SK-N-MC (cell line): ENCODE measurements around the gene CLEC16A.

Experiments
- DNase-seq: peaks from one replicate; pipeline ENCODE4 v3.0.0-alpha.2; 2011; ENCODE audit warnings: low read depth, low spot score
- H3K27ac ChIP-seq: fragments of 200-600 bp; sonication (generic); 2 replicates; pipeline ENCODE4 v1.5.1; 2016; ENCODE audit warnings: mixed run types
- H3K36me3 ChIP-seq: fragments of 200-600 bp; sonication (generic); 2 replicates; pipeline ENCODE4 v1.6.1; 2017; ENCODE audit warnings: antibody characterized with exemption, low read length, mixed read lengths; ENCODE audit not compliant: insufficient read depth
- H3K4me3 ChIP-seq: fragments of 200-600 bp; sonication (generic); 2 replicates; pipeline ENCODE4 v1.5.1; 2016
- H3K9ac ChIP-seq: fragments of 200-600 bp; sonication (generic); 2 replicates; pipeline ENCODE4 v1.8.0; 2017; ENCODE audit warnings: mixed run types, mixed read lengths; ENCODE audit not compliant: insufficient read length
- H3K9me3 ChIP-seq: fragments of 200-600 bp; sonication (generic); 2 replicates; pipeline ENCODE4 v1.6.1; 2017; ENCODE audit warnings: low read depth, mild to moderate bottlenecking, antibody characterized with exemption, low read length, moderate library complexity, mixed read lengths
- EZH2 ChIP-seq: fragments of 200-600 bp; sonication (generic); IDR thresholded peaks from one replicate; pipeline ENCODE4 v1.6.1; 2017; ENCODE audit warnings: antibody characterized with exemption
- FOXP2 ChIP-seq: optimal IDR thresholded peaks from 2 replicates; pipeline ENCODE3; 2011; ENCODE audit warnings: mild to moderate bottlenecking, moderate library complexity; ENCODE audit not compliant: insufficient read depth; ENCODE audit errors: extremely low read length, control extremely low read depth
- POLR2AphosphoS5 ChIP-seq: IDR thresholded peaks from 2 replicates; pipeline ENCODE4 v1.6.1; 2012; ENCODE audit warnings: mild to moderate bottlenecking, low read depth, low read length, borderline replicate concordance

CLEC16A gene

DNA sequence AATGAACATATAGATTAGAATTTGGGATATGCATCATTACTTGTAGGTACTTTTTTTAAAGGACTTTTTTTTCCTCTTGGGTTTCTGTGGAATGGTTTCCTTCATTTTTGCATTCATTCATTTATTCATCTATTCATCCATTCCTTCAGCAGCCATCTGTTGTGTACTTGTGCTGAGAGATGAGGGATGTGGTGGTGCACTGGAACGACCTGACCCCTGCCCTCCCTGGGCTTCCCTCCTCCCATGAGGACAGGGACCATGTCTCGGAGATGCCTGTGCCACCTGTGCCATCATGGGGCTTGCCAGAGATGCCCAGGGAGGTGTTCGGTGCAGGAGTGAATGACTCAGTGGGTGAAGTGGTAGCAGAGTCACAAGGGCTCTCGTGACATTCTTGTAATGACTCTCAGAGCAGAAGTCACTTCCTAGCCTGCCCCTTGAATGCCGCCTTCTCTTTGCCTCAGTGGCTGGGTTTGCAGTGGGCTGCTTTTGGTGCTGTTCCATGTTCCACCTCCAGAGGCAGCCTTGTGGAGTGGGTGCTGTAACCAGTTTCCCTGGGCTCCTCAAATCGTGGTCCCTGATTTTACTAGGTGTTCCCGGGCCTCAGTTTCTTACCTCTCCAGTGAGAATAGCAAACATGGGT, 43.9 kb downstream of the CLEC16A start:
- H3K27ac ChIP-seq, result no peak overlapping the region
- no peaks in the 10 kb centered on the region for H3K9me3 ChIP-seq
- DNase-seq, result no peak
- H3K9ac ChIP-seq, result no peak overlapping the region
- TF ChIP-seq POLR2AphosphoS5 (no peak), FOXP2 (no peak), EZH2 (no peak)
- no peaks in the 10 kb centered on the region for H3K36me3 ChIP-seq
- H3K4me3 ChIP-seq, result no peak overlapping the region

DNA sequence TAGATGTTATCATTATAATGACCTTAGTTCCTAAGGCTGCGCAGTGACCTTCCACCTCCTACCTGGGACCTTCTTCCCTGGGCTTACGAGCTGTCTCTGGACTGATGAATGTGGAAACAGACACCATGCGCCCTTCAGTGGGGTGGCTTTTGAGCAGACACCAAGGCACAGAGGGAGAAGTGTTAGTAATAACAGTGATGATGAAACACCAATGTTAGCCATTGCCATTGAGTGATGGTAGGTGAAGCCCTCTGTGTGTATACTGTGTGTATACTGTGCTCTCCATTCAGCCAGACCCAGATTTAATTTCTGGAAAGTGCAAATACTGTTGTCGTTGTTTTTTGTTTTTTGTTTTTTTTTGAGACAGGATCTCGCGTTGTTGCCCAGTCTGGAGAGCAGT, 44.5 kb downstream of the CLEC16A start:
- no peak for TF ChIP-seq FOXP2
- TF ChIP-seq POLR2AphosphoS5, result no peak
- TF ChIP-seq EZH2, result no peak
- DNase-seq, result no peak
- H3K27ac ChIP-seq, result no peak overlapping the region
- no peak overlapping the region for H3K4me3 ChIP-seq
- H3K36me3 ChIP-seq, result no peaks in the 10 kb centered on the region
- H3K9ac ChIP-seq, result no peak overlapping the region
- no peaks in the 10 kb centered on the region for H3K9me3 ChIP-seq

DNA sequence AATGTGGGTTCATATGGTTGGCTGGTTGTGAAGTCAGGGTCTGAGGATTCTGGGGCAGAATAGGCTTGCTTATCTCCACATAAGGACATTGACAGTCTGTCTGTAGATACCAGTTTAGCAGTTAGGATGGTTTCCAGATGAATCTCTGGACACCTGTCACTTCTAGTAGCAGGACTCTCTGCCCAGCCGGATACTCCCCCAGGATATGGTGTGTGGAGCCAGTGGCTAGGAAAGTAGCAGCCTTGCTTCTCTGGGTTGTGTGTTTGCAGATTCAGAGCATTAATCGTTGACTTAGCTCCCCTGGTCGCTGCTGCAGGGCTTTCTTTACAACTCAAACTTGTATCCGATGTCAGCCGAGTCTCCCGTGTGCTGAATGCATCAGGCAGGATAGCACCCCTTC, 45.2 kb downstream of the CLEC16A start:
- no peaks in the 10 kb centered on the region for H3K36me3 ChIP-seq
- no peak overlapping the region for H3K4me3 ChIP-seq
- TF ChIP-seq POLR2AphosphoS5 (no peak), FOXP2 (no peak), EZH2 (no peak)
- no peak overlapping the region for H3K27ac ChIP-seq
- no peak for DNase-seq
- no peak overlapping the region for H3K9ac ChIP-seq
- no peaks in the 10 kb centered on the region for H3K9me3 ChIP-seq

DNA sequence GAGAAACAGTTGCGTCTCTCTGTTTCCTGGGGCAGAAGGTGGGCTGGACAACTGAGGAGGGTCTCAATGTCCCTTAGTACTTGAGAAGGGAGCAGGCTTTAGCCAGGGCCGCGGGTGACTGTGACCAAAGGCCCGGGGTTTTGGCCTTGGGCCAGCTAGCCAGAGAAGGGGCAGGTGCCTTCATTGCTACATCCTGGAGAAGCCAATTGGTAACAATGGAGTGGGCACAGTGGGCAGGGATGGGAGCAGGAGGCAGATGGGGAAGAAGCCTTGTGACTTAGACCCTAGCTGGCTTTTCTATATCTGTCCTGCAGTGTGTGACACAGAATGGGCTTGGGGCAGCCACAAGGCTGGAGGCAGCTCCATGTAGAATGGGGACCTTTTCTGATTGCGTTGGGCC, 46.0 kb downstream of the CLEC16A start:
- H3K9ac ChIP-seq, result no peak overlapping the region
- no peak for DNase-seq
- H3K27ac ChIP-seq, result no peak overlapping the region
- no peaks in the 10 kb centered on the region for H3K36me3 ChIP-seq
- TF ChIP-seq POLR2AphosphoS5, result no peak
- TF ChIP-seq FOXP2, result no peak
- no peak for TF ChIP-seq EZH2
- H3K9me3 ChIP-seq, result no peaks in the 10 kb centered on the region
- H3K4me3 ChIP-seq, result no peak overlapping the region

DNA sequence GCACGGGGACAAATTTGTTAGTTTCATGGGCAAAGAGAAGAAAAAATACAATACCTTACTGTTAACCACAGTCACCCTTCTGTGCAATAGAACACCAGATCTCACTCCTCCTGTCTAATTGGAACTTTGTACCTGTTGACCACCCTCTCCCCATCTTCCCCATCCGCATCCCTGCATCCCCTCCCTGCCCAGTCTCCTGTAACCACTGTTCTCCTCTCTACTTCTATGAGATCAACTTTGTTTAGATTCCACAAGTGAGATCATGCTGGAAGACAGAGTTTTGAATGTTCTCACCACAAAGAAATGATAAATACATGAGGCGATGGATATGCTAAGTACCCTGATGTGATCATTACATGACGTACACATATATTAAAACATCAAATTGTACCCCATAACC, 47.7 kb downstream of the CLEC16A start:
- no peak overlapping the region for H3K4me3 ChIP-seq
- no peak overlapping the region for H3K9ac ChIP-seq
- no peaks in the 10 kb centered on the region for H3K36me3 ChIP-seq
- no peak for DNase-seq
- TF ChIP-seq FOXP2 (no peak), POLR2AphosphoS5 (no peak), EZH2 (no peak)
- no peaks in the 10 kb centered on the region for H3K9me3 ChIP-seq
- no peak overlapping the region for H3K27ac ChIP-seq

DNA sequence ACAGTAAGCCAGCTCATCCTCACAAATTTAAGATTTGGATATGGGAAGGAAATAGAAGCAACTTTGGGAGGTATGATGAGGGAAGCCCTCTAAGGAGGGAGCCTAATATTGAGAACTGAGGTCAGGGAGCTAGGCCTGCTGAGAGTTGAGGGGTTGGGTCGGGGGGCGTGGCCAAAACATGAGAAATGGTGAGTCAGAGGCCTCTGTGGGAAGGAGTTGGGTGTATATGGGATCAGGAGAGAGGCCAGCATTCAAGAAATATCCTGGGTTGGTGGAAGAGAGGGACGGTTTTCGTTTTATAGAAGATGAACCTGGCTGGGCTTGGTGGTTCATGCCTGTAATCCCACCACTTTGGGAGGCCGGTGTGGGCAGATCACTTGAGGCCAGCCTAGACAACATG, 48.4 kb downstream of the CLEC16A start:
- no peak for DNase-seq
- Histone ChIP-seq H3K9me3 (no peaks in the 10 kb centered on the region), H3K9ac (no peak overlapping the region), H3K27ac (no peak overlapping the region), H3K36me3 (no peaks in the 10 kb centered on the region), H3K4me3 (no peak overlapping the region)
- no peak for TF ChIP-seq EZH2
- no peak for TF ChIP-seq POLR2AphosphoS5
- TF ChIP-seq FOXP2, result no peak

DNA sequence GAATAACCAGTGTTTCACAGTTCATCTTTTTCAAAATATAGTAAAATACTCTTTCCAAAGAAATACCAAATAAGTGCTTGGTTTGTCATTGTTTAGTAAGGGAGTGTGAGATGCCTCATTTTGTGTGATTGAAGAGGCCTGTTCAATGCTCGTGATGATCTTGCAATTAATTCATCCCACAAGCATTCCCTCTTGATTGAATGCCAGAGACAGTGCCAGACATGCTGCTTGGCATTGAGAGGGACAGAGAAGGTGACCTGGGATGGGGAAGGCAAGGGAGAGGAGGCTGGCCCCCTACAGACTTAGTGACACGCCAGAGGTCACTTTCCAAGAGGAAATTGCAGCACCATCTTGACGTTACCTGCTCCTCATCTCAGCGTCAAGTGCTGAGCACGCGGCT, 49.3 kb downstream of the CLEC16A start:
- no peak for DNase-seq
- Histone ChIP-seq H3K4me3 (no peak overlapping the region), H3K27ac (no peak overlapping the region), H3K36me3 (no peaks in the 10 kb centered on the region), H3K9ac (no peak overlapping the region), H3K9me3 (no peaks in the 10 kb centered on the region)
- TF ChIP-seq POLR2AphosphoS5, result no peak
- no peak for TF ChIP-seq FOXP2
- TF ChIP-seq EZH2, result no peak

DNA sequence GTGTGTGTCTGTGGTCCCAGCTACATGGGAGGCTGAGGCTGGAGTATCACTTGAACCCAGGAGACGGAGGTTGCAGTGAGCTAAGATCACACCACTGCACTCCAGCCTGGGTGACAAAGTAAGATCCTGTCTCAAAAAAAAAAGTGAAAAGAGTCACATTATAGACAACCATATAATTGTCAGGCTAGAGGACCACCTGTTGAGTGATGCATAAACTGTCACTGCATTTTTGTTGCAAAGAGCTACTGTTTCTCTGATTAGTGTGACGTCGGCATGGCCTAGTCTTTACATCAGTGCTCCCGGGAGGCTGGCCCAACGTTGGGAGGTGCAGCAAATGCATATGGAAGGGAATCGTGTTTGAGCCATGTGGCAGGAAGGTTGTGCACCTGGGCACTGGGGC, 50.2 kb downstream of the CLEC16A start:
- no peak for TF ChIP-seq FOXP2
- no peak for TF ChIP-seq POLR2AphosphoS5
- TF ChIP-seq EZH2, result no peak
- Histone ChIP-seq H3K36me3 (no peaks in the 10 kb centered on the region), H3K9me3 (no peaks in the 10 kb centered on the region), H3K9ac (no peak overlapping the region), H3K4me3 (no peak overlapping the region), H3K27ac (no peak overlapping the region)
- DNase-seq, result no peak

DNA sequence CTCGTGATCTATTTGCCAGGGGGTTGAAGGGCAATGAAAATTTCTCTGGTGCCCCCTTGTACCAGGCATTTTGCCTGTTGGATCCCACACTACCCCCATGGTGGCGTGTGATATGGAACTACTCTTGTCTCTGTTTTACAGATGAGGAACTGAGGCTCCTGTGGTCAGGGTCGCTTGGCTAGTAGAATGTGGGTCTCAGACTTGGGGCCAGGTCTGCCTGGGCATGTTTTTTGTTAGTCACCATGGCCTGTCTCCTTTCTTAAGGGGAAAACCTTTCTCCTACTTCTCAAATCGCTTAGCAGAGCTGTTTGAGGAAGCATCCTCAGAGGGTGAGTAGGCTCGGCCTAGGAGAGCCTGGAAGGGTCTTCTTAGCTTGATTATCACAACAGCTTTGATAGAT, 51.2 kb downstream of the CLEC16A start:
- Histone ChIP-seq H3K9ac (no peak overlapping the region), H3K9me3 (no peaks in the 10 kb centered on the region), H3K36me3 (no peaks in the 10 kb centered on the region), H3K4me3 (no peak overlapping the region), H3K27ac (no peak overlapping the region)
- TF ChIP-seq EZH2 (no peak), FOXP2 (no peak), POLR2AphosphoS5 (no peak)
- no peak for DNase-seq
